Stimulated activated CD8-positive, alpha-beta memory T cell treated with anti-CD3 and anti-CD28 coated beads, Interleukin-12 subunit alpha, Interleukin-12 subunit beta, amount 100 ng/mL, for 1 hour (primary cell): ENCODE measurements around the gene PHTF2.

ENCODE experiments used
- DNase-seq: peaks from one replicate; pipeline ENCODE4 v3.0.0-alpha.2; 2020; ENCODE audit warnings: low read depth

Gene PHTF2

DNA sequence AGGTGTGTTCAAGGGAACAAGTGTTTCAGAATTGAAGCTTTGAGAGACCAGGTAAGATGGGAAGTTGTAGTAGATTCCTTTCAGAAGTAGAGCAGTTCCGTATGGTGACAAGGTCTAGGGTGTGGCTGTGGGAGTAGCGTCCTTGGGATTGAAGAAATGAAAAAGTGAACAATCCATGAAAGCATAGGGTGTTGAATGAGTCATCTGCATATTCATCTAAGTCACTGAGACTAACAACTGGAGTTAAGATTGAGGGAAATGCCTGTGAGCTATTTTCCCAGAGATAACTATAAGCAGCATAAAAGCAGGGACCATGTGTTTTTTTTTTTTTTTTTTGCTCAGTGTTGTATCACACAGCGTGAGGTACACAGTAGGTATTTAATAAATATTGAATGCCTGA lies 134.8 kb downstream of the PHTF2 start:
- no peak for DNase-seq

DNA sequence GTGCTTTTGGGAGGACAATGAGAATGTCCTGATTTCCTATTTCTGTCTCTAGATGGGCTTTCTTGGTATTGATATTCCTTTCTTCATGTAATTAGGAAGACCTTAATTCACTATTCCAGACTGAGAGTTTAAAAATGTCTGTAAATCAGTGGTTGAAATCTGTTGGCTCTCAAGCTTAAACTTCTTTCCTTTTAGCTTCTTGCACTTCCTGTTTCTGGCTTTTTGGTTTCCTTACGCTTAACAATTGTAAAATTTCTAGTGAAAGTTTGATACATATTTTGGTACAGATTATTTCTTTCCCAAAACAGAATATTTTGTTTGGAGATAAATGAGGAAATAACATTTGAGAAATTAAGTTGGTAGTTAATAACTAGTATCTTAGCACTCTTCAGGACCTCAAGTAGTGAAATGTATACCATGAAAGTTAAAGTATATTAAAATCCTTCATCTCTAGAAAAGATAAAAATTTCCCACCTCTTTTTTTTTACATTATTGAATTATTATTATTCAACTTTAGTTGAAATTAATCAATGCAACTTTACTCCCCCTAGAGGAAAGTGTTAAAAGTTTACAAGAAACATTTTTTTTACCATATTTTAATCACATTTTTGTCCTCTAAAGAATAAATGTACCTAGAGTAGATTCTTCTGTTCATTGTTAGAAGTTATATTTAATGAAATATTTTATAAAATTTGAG lies 137.2 kb downstream of the PHTF2 start:
- no peak for DNase-seq

DNA sequence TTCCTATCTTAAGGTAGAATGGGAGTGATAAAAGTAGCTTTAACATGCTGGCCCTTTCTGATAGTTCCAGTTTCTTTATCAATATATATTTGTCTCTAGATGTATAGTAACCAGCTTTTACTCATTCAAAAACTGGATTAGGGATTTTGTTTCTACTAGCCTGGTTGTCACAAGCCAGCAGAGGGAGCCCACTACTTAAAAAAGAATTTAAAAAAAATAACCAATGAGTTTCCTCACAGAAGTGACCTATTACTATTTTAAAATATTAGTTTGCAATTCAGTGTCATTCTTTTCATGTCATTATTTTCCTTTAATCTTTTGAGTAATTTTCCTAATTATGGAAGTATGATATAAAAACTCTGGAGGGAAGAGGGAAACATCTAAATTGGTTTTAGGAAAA lies 142.1 kb downstream of the PHTF2 start:
- DNase-seq = no peak

DNA sequence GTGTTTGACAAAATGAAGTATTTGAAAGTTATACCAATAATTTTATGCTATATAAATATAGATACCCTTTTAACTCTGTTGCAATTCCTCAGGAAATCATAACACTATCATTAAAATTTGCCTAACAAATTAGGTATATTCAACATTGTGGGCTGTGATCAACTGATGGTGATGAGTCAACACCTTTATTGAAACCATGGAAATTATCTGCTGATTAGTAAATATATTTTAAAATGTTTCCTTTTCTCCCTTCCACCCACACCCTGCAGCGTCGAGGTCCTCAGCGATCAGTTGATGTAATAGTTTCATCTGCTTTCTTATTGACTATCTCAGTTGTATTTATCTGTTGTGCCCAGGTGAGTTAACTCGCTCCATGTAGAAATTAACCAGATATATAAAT lies 143.9 kb downstream of the PHTF2 start:
- no peak for DNase-seq

DNA sequence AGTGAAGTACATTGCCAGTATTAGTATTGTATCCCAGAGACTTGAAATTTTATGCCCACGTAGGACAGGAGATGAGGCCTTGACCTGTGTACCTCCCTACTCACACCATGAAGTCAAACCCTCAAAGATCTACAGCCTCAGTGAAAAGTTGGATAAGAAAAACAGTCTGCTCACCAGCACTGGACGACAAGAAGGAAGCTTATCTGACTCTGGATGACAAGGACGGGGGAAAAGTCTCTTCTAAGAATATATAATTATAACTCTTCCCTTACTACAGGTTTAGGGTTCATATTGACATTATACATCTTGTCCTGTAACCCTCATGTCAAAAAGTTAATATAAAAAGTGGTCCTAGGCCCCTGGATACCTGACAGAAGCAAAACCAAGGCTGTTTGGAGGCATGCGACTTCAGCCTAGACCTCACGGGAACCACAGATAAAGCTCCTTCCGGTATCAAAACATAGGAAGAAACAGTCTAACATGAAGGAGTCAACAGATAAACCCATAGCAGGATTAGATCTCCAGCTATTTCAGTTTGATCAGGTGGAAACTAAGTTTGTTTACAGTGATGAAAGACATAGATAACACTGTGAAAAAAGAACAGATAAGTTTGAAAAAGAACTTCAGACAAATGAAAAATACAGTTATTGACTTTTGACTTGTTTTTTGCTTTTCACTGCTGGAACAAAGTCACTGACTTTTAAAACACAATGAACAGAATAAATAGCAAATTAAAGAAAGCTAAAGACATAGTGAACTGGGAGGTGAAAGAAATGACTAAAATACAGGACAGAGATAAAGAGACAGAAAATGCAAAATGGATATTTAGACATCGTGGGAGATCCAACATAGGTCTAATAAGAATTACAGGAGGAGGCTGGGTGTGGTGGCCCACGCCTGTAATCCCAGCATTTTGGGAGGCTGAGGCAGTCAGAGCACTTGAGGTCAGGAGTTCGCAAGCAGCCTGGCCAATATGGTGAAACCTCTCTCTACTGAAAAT lies 145.9 kb downstream of the PHTF2 start:
- DNase-seq = no peak

DNA sequence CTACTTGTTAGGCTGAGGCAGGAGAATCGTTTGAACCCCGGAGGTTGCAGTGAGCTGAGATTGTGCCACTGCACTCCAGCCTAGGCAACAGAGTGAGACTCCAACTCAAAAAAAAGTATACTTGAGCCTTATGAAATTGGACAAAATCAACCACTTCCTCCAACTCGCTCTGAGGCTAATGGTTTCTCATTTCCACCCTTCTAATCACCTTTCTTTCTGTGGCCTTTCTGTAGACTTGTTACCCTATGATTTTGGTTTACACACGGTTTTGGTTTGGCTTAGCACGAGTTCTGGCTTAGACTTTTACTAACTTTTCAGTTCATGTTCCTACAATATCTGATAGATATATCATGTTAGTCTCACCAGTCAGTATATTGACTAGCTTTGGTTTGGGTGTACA lies 152.0 kb downstream of the PHTF2 start:
- no peak for DNase-seq

DNA sequence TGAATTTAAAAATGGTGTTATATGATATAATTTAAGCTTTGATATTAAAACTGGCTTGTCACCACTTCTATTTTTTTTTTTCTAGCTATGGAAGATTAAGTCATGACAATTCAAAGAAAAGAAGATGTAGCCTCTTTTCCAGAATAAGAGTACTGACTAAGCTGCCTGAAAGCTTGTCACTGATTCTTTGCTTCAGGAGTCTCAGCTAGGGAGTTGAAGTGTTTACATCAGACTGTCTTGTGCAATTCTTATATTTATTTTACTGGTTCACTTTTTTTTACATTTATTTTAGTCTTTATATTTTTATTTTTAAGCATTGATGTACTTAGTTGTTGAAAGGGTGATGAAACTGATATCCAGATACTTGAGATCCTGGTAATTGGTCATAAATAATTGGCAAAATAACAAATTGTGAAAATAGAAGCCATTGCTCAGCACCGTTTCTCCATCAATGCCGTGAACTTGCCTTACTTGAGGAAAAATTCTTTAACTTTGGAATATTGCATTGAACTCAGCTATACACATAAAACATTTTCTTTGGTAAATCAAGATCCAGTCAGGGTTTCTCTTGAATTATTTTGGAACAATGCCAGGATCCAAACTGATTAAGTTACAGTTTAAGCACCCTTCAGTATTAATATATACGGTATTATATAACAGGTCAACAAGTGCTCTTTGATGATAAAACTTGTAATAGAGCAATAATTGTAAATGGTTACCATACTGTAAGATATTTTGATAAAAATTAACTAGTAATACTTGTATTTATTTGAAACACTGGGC lies 156.4 kb downstream of the PHTF2 start:
- DNase-seq = no peak

DNA sequence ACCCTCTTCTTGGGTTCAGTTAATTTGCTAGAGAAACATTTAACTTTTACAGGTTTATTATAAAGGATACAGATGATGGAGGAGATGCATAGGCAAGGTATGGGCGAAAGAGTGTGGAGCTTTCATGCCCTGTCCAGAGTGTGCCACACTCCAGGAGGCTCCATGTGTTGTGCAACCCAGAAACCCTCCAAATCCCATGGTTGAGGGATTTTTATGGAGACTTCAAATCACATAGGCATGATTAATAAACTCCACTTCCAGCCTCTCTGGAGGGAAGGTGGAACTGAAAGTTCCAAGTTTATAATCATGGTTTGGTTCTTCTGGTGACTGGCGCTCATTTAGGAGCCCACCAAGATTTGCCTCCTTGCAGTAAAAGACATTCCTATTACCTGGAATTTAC lies 159.9 kb downstream of the PHTF2 start:
- DNase-seq = no peak

DNA sequence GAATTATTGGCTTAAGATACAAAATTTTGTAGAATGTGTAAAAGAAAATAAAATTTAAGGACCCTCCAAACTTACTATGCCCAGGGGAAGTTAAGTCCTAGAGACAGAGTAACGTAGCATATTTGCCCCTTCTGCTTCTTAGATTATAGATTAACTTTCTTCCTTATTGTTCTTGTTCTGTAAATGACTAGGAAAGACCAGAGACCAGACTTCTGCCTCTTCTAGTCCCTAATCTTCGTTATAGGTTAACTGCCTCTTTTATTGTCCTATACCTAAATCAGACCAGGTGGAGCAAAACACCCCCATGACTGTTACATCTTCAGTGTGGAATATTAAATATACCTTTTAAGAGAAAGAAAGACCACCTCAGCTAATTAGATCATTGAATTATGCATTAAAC lies 160.5 kb downstream of the PHTF2 start:
- DNase-seq = no peak

DNA sequence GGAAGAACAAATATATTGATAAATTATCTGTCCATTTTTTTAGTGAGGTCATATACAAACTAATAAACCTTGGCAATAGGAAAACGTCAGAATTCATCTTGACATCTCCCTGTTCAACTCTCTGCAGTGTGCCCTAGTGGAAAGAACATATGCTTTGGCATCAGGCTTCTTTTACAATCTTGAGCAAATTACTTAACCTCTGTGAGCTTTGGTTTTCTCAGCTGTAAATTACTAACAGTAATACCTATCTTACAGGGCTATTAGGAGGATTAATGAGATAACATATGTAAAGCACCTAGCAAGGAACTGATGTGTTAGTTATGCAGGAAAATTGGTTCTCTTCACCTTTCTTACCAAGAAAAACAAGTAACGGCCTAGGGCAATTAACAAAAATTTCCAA lies 161.8 kb downstream of the PHTF2 start:
- no peak for DNase-seq

DNA sequence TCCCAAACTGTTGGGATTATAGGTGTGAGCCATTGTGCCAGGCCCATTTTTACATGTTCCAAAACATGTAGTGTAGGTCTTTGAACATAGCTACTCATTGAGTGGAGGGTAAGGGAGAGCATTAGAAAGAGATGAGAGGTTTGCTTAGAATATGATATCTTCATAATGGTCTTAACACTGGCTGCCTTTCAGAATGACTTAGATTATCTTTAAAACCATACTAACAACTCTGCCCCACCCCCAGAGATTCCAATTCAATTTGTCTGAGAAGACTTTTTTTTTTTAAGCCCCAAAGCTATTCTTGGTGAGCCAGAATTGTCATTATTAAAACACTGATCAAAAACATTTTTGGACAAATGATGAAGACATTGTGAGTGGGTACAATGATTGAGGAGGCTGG lies 168.9 kb downstream of the PHTF2 start:
- DNase-seq = no peak

DNA sequence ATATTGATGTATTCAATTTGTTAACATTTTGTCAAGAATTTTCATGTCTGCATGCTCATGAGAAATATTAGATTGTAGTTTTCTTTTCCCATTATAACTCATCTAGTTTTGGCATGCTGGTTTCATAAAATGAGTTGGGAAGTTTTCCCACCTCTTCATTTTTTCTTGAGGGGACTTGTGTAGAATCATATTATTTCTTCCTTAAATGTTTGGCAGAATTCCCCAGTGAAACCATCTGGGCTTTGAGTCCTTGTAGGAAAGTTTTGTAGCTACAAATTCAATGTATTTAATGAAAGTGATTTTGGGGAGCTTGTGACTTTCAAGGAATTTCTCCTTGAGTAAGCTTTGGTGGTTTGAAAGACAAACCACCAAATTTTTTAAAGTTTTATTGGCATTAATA lies 173.2 kb downstream of the PHTF2 start:
- DNase-seq = no peak

DNA sequence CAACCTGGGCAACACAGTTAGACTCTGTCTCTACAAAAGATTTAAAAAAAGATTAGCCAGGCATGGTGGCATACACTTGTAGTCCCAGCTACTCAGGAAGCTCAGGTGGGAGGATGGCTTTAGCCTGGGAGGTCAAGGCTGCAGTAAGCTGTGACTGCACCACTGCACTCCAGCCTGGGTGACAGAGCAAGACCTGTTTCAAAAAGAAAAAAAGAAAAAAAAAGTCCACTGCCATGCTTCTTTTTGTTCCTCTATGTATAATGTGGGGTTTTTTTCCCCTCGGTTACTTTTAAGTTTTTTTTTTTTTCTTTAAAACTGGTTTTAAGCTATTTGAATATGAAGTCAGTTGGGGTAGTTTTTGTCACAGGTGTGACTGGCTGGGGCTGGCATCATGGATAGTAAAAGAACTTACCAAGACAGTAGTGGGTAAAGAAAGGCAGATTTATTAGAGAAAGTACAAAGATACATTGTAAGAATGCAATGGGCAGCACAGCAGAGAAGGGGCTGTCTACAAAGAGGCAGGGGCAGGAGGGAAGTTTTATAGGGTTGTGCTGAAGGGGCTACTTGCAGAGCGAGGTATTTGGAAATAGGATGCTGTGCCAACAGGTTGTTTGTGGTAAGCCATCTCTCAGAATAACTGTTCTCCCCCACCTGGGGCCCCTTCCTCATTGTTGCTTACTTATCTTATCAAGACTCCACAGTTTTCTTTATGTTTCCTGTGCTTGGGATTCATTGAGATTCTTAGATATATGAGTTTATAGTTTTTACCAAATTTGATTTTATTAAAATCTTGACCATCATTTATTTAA lies 177.3 kb downstream of the PHTF2 start:
- DNase-seq = no peak

DNA sequence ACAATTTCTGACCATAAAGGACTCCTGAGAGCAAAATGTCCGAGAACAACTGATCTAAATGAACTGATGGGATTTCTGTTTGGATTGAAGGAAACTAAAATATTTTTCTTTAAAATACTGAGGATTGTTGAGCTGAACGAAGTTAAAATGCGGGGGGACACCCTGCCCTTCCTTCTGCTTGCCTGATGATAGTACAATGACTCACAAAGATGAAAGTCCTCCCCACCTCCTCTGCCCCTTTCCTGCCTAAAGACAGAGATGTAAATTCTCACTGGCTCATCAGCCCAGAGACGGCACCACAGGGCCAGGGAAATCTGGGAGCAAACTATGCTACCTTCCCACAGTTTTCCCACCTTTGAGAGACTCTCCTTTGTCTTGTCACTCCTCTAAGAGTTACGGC lies 180.6 kb downstream of the PHTF2 start:
- DNase-seq = no peak

DNA sequence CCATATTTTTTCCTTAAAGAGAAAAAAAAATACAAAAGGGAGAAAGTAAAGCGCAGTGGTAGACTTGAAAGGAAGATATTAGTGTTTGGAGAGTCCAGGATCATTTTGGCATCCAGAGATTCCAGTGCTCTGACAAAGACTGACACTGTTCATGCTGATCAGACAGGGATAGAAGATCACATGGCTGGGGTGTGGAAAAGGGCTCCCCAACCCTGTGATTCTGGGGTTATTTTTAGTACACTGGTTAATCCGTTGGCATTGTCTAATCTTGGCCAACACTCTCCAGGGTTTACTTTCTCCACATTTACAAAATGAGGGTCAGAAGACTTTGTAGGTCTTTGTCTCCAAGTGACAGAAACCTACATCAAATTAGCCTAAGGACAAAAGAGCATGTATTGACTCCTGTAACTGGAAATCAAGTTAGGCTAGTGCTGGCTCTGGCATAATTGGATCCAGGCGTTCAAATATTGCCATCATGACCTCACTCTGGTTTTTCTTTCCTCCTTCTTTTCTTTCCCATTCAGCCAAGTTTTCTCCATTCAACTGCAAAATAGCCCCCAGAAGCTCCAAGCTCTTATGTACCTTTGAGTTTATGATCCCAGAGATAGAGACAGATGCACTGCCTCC lies 181.6 kb downstream of the PHTF2 start:
- no peak for DNase-seq

DNA sequence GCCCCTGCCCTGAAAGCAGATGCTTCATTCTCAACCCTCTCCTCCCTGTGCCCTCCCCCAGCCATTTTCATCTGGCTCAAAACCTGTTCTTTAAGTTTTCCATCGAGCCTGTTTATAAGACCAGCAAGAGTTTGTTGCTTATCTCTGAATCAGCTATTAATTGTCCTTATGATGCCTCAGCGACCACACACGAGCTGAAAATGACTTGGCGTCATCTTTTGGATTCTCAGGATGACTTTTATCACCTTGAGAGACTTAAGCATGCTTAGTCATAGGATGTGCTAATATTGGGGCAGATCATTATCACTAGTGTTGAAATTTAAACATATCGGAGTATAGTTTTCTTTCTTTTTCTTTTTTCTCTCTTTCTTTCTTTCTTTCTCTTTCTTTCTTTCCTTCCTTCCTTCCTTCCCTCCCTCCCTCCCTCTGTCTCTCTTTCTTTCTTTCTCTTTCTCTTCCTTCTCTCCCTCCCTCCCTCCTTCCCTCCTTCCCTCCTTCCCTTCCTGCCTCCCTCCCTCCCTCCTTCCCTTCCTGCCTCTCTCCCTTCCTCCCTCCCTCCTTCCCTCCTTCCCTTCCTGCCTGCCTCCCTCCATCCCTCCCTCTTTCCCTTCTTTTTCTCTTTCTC lies 184.5 kb downstream of the PHTF2 start:
- no peak for DNase-seq

DNA sequence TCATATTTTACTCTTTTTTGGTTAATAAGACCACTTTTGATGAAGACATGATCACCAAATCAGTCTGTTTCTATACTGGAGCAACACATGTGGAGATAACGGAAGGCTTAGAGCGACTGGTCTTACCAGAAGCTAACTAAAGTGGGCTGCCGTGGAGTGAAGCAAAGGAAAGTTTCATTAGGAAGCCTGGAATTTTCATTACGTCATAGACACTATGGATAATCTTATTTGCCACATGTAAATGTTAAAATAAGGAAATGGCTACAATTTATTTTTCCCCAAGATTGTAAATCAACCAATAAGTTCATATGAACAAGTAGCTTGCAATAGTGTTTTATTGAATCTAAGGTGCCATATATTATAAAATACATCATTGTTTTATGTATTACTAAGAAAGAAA lies 185.4 kb downstream of the PHTF2 start:
- no peak for DNase-seq

DNA sequence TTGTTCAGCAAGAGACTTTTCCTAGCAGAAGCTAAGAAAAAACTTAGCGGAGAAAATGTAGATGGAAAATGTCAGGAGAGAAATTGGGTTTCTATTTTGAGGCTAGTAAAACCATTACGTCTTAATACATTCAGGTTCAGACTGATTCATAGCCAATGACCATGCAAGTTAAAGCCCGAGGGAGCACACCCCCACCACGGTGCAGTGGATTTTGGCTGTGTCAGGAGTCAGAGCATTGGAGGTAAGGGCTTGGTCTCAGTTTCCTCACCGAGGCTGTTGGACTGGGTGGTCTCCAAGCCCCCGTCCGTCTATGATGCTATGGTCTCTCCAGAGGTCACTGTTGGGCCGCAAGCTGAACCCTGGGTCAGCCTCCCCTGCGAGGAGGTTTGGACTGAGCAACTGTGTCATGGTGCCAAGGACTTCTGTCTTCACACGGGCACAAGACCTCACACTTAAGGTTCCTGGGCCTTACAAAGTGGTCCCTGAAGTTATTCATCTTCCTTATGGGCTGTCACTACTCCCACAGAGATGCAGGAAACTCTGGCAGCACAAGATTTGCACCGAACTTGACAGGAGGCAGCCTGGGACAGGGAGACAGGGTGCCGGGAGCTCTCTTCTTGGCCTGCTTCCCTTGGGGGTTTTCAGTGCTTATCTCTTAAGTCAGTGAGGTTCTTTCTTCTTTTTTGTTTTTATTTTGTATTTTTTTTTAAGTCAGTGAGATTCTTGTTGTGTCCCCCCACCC lies 186.8 kb downstream of the PHTF2 start:
- no peak for DNase-seq

DNA sequence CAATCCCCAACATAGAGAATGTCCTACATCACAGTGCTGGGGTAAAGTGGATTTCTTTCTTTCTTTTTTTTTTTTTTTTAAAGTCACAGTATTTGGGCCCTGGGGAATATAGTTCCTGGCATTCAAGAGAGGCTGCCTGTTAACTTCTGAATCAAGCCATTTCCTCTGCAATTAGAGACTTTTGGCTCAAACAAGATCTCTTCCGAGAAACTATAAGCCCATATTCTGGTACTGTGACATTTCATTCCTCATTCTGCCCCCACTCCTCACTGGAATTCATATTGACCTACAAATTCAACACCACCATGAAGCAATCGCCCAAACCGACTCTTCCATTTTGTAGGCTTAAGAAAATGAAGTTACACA lies 187.4 kb downstream of the PHTF2 start:
- no peak for DNase-seq

DNA sequence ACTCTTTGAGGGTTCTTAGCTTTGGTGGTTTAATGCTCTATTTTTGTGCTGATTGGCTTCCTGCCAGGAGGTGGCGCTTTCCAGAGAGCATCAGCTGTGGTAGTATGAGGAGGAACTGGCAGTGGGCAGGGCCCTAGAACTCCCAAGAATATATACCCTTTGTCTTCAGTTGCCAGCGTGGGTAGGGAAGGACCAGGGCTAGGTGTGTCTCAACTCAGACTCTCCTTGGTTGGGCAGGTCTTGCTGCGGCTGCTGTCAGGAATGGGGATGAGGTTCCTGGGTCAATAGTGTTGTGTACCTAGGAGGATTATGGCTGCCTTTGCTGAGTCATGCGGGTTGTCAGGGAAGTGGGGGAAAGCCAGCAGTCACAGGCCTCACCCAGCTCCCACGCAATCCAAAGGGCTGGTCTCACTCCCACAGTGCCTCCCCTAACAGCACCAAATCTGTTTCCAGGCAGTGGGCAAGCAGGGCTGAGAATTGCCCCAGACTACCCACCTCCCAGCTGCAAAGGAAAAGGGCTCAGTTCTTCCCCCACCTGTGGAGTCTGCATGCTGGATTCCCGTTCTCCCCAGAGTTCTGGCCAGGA lies 191.5 kb downstream of the PHTF2 start:
- DNase-seq = no peak
